ENCODE results near the gene CHD2.

GRCh38 chr15:93050648-93051047 is 150.5 kb downstream of the CHD2 start:
- TF ChIP-seq ZC3H10 (CRISPR knock-in tag; IDR thresholded peaks at IDR 0.05) (no peak), ESRRG (CRISPR knock-in tag; IDR thresholded peaks at IDR 0.05) (no peak), BACH2 (CRISPR knock-in tag; IDR thresholded peaks at IDR 0.05; ENCODE audit: borderline replicate concordance) (no peak), TCF4 (CRISPR knock-in tag; IDR thresholded peaks at IDR 0.05; ENCODE audit: borderline replicate concordance) (no peak), CREB5 (CRISPR knock-in tag; IDR thresholded peaks at IDR 0.05; ENCODE audit: low read depth) (no peak), SNAI2 (CRISPR knock-in tag; IDR thresholded peaks at IDR 0.05) (no peak), PATZ1 (CRISPR knock-in tag; IDR thresholded peaks at IDR 0.05; ENCODE audit: borderline replicate concordance) (no peak), POU6F1 (CRISPR knock-in tag; IDR thresholded peaks at IDR 0.05; ENCODE audit: borderline replicate concordance, low read depth) (no peak)
